ENCODE data around the gene DCAF4L1. TPM values are rescaled to one million over a fixed set of nuclear protein-coding genes. Genes with fewer than 3 reads are reported as not detected.

Gene DCAF4L1, protein sequence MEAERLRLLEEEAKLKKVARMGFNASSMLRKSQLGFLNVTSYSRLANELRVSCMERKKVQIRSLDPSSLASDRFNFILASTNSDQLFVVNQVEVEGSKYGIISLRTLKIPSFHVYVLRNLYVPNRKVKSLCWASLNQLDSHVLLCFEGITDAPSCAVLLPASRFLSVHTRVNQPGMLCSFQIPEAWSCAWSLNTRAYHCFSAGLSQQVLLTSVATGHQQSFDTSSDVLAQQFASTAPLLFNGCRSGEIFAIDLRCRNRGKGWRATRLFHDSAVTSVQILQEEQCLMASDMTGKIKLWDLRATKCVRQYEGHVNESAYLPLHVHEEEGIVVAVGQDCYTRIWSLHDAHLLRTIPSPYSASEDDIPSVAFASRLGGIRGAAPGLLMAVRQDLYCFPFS
- 0.11 and 0.18 TPM in 2 replicates for total RNA-seq

DNA sequence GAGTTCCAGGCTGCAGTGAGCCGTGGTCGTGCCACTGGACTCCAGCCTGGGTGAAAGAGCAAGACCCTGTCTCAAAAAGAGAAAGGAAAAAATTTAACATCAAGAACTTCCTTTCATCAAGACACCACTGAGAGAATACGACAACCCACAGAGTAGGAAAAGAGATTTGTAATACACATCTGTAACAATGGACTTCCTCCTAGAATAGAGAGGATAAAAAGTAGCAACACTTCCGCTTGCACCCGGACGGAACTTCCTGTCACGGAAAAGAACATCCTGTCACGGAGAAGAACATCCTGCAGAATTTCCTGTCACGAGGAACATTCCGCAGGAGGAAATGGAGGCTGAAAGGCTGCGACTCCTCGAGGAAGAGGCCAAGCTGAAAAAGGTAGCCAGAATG is at the start of gene DCAF4L1:
TSS of gene DCAF4L1 (plus strand) at position 301 of the 400 bp plus-strand sequence. CDS start at position 338, 37 bp downstream.
- Mint-ChIP-seq H3K36me3 (ENCODE audit: low read depth) (no peaks in the 10 kb centered on the region), H3K9me3 (no peaks in the 10 kb centered on the region), H3K4me1 (ENCODE audit: low read depth) (peaks cover 5% of the 10 kb centered on the region), H3K27me3 (ENCODE audit: low read depth) (no peaks in the 10 kb centered on the region), H3K4me3 (ENCODE audit: low read depth) (no peak within 1 kb of the TSS), H3K27ac (no peak within 1 kb of the TSS)
- no peak for DNase-seq (ENCODE audit: low spot score)
- intact Hi-C loops (cut with micrococcal nuclease): no loop called here

DNA sequence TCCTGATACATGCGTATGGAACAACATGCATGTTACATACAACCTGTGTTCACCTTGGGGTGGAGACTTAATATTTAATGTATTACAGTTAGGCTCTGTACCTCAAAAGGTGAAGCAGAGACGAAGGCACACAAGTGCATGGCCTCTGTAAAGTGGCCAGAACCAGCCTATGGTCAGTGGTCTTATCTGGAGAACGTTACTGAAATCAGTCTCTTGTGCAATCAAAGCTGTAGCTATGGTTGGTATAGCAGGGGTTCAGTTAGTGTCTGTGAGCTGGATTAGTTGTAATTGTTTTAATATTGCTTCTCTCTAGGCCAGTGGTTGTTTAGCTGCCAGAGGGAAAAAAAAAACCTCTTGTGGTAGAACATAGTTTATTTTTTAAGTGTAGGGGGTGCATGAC is 48.6 kb upstream of the DCAF4L1 start:
- intact Hi-C loops (cut with micrococcal nuclease): no loop called here
- Mint-ChIP-seq H3K27me3 (ENCODE audit: low read depth) (peaks cover 9% of the 10 kb centered on the region), H3K9me3 (peaks cover 6% of the 10 kb centered on the region), H3K4me3 (ENCODE audit: low read depth) (no peak overlapping the region), H3K27ac (no peak overlapping the region), H3K4me1 (ENCODE audit: low read depth) (peaks cover 32% of the 10 kb centered on the region), H3K36me3 (ENCODE audit: low read depth) (peaks cover 20% of the 10 kb centered on the region)
- no peak for DNase-seq (ENCODE audit: low spot score)

DNA sequence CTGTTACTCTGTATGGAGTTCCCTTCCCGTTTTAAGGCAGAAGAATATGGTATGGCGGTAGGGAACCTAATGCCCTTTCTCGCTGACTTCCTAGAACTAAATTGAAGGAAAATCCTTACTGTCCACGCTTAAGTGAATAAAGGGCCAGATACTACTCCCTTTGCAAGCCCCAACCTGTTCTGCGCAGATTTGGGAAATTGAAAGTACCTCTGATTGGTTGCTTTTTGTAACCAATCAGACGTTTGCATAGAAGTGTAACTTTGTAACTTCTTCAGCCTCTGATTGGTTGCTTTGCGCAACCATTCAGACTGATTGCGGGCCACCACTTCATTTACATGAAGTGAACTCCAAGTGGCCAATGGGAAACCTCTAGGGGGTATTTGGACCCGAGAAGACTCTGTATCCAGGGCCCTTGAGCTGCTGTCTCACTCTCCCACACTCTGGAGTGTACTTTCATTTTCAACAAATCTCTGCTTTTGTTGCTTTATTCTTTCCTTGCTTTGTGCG is 47.5 kb upstream of the DCAF4L1 start:
- no peak overlapping the region for H3K27ac Mint-ChIP-seq
- peak overlapping the region; percentile 98 for H3K4me3 Mint-ChIP-seq (ENCODE audit: low read depth)
- DNase-seq (ENCODE audit: low spot score): no peak
- H3K36me3 Mint-ChIP-seq (ENCODE audit: low read depth): peaks cover 29% of the 10 kb centered on the region
- peaks cover 6% of the 10 kb centered on the region for H3K9me3 Mint-ChIP-seq
- intact Hi-C loops (cut with micrococcal nuclease): no loop called here
- H3K27me3 Mint-ChIP-seq (ENCODE audit: low read depth): peaks cover 3% of the 10 kb centered on the region
- peaks cover 37% of the 10 kb centered on the region for H3K4me1 Mint-ChIP-seq (ENCODE audit: low read depth)

DNA sequence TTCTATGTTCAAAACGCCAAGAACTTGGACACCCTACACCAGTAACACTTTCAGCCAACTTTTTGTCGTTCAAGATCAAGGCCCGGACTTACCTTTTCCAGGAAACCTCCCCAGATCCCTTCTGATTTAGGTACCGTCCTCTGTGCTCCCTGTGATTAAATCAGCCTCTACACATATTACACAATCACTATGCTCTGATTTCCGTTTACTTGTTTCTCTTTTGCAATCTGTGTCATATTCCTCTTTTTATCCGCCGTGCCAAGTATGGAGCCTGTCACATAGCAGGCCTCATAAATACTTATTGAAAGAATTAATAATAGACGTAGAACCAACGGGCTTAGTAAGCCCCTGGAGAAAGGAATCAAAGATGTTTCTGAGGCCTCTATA is 47.0 kb upstream of the DCAF4L1 start:
- Mint-ChIP-seq H3K27ac (peak overlapping the region; percentile 93), H3K4me1 (ENCODE audit: low read depth) (peaks cover 39% of the 10 kb centered on the region), H3K4me3 (ENCODE audit: low read depth) (peak overlapping the region; percentile 98), H3K27me3 (ENCODE audit: low read depth) (peaks cover under 1% of the 10 kb centered on the region), H3K36me3 (ENCODE audit: low read depth) (peaks cover 34% of the 10 kb centered on the region), H3K9me3 (peaks cover 6% of the 10 kb centered on the region)
- intact Hi-C loops (cut with micrococcal nuclease): no loop called here
- no peak for DNase-seq (ENCODE audit: low spot score)

DNA sequence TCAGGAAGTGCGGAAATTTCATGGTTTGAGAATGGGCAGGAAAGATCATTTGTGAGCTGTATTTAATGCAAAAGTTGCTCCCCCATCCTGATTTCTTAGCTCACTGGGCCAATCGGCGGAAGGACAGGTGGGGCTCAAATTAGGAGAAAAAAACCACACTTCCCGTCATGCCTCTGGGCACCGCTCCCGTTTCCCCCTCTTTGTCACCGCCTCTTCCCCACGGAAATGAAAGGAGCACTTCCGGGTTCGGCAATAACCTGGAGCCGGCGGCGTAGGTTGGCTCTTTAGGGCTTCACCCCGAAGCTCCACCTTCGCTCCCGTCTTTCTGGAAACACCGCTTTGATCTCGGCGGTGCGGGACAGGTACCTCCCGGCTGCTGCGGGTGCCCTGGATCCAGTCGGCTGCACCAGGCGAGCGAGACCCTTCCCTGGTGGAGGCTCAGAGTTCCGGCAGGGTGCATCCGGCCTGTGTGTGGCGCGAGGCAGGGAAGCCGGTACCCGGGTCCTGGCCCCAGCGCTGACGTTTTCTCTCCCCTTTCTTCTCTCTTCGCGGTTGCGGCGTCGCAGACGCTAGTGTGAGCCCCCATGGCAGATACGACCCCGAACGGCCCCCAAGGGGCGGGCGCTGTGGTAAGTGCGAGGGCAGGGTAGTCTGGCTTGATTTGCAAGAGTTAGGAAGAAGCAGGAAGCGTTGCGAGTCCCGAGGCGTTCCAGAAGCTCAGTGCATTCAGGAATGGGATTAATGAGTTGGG is 46.5 kb upstream of the DCAF4L1 start, which contains the start of gene TMEM33:
TSS of gene TMEM33 (plus strand) at position 529 of the 751 bp plus-strand sequence. CDS start at position 585, 56 bp downstream.
- Mint-ChIP-seq H3K27ac (peak within 1 kb of the TSS; percentile 93), H3K36me3 (ENCODE audit: low read depth) (peaks cover 40% of the 10 kb centered on the region), H3K9me3 (peaks cover 6% of the 10 kb centered on the region), H3K27me3 (ENCODE audit: low read depth) (no peaks in the 10 kb centered on the region), H3K4me1 (ENCODE audit: low read depth) (peaks cover 42% of the 10 kb centered on the region), H3K4me3 (ENCODE audit: low read depth) (peak within 1 kb of the TSS; percentile 98)
- intact Hi-C loops (cut with micrococcal nuclease): loop anchor here (1.0 kb wide), 1 partner anchor 55 kb away; the partner anchor contains the start of gene SLC30A9
- peak; percentile 65 for DNase-seq (ENCODE audit: low spot score)

DNA sequence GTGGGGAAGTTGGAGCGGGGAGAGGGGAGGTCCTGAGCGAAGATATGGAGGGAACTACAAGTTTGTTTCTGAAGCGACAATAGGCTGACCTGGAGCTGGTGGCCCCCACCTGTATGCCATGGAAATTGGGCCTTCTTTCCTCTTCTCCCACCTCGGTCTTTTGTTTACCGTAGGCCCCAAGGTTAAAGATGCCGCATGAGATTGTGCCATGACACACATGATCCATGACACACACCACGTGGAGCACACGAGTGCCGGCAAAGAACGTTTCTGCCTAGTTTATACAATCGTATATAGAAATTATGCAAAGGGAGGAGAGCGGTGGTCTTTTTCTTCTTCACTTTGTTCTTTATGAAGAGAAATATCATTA is 45.9 kb upstream of the DCAF4L1 start:
- Mint-ChIP-seq H3K9me3 (peaks cover 6% of the 10 kb centered on the region), H3K4me1 (ENCODE audit: low read depth) (peaks cover 42% of the 10 kb centered on the region), H3K27me3 (ENCODE audit: low read depth) (no peaks in the 10 kb centered on the region), H3K4me3 (ENCODE audit: low read depth) (peak overlapping the region; percentile 98), H3K27ac (peak overlapping the region; percentile 93), H3K36me3 (ENCODE audit: low read depth) (peaks cover 42% of the 10 kb centered on the region)
- DNase-seq (ENCODE audit: low spot score): no peak
- intact Hi-C loops (cut with micrococcal nuclease): loop anchor here (1.0 kb wide), 1 partner anchor 55 kb away; the partner anchor contains the start of gene SLC30A9

DNA sequence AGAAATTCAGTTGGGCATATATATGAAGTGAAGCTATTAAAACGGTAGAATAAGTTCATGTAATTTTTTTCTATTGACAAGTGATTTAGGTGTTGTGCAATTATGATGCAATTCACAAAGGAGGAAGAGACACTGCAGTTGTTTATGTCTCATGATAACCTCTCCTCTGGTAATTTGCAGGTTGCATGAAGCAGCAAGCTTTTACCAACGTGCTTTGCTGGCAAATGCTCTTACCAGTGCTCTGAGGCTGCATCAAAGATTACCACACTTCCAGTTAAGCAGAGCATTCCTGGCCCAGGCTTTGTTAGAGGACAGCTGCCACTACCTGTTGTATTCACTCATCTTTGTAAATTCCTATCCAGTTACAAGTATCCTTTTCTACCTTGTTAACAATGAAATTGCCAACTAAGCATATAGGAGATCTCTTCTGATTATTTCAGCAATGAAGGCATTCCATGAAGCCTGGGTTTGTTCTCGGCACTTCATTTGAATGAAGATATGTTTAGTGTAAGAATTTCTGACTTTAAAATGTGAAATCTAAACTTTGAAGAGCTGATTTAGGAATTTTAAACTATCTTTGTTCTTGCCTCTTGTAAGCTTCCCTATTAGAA is 42.4 kb upstream of the DCAF4L1 start:
- Mint-ChIP-seq H3K4me3 (ENCODE audit: low read depth) (no peak overlapping the region), H3K4me1 (ENCODE audit: low read depth) (peaks cover 40% of the 10 kb centered on the region), H3K27me3 (ENCODE audit: low read depth) (no peaks in the 10 kb centered on the region), H3K9me3 (peaks cover 6% of the 10 kb centered on the region), H3K27ac (no peak overlapping the region), H3K36me3 (ENCODE audit: low read depth) (peaks cover 67% of the 10 kb centered on the region)
- DNase-seq (ENCODE audit: low spot score): no peak
- intact Hi-C loops (cut with micrococcal nuclease): no loop called here

DNA sequence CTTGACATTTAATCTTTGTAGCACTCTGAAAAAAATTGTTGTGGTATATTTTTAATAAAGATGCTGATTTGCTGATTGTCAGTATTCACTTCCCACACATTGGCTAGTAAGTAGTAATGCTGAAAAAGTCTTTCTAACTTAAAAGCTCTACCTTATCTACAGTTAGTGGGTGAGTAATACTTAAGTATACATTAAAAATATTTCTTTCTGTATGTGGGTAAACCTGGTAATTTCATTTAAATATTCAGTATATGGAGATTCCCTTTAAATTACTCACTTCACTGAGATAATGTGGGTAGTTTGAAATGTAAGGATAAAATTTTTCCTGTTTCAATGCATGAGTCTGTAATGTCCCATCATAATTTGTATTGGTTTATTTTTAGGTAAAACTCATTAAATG is 40.7 kb upstream of the DCAF4L1 start:
- H3K4me1 Mint-ChIP-seq (ENCODE audit: low read depth): peaks cover 30% of the 10 kb centered on the region
- no peak overlapping the region for H3K4me3 Mint-ChIP-seq (ENCODE audit: low read depth)
- no peaks in the 10 kb centered on the region for H3K27me3 Mint-ChIP-seq (ENCODE audit: low read depth)
- no peak overlapping the region for H3K27ac Mint-ChIP-seq
- H3K36me3 Mint-ChIP-seq (ENCODE audit: low read depth): peaks cover 70% of the 10 kb centered on the region
- no peak for DNase-seq (ENCODE audit: low spot score)
- intact Hi-C loops (cut with micrococcal nuclease): no loop called here
- H3K9me3 Mint-ChIP-seq: no peaks in the 10 kb centered on the region

DNA sequence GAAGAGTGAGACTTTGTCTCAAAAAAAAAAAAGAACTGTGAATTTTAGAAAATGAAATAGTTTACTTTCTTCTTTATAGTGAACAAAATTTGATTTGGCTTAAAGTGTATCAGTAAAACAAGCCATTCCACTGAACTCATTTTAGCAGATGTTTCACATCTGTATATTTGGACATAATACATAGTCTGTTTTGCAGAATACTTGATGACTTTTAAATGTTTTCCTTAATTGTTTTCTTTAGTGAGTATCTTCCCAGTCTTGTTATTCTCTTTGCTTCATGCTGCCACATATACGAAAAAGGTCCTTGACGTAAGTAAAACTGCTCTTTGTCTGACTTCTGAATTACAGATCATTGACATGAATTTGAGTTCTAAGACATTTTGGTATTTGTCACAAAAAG is 38.0 kb upstream of the DCAF4L1 start:
- peaks cover 66% of the 10 kb centered on the region for H3K36me3 Mint-ChIP-seq (ENCODE audit: low read depth)
- no peaks in the 10 kb centered on the region for H3K27me3 Mint-ChIP-seq (ENCODE audit: low read depth)
- no peaks in the 10 kb centered on the region for H3K9me3 Mint-ChIP-seq
- H3K4me1 Mint-ChIP-seq (ENCODE audit: low read depth): peaks cover 18% of the 10 kb centered on the region
- intact Hi-C loops (cut with micrococcal nuclease): no loop called here
- DNase-seq (ENCODE audit: low spot score): no peak
- no peak overlapping the region for H3K4me3 Mint-ChIP-seq (ENCODE audit: low read depth)
- no peak overlapping the region for H3K27ac Mint-ChIP-seq

DNA sequence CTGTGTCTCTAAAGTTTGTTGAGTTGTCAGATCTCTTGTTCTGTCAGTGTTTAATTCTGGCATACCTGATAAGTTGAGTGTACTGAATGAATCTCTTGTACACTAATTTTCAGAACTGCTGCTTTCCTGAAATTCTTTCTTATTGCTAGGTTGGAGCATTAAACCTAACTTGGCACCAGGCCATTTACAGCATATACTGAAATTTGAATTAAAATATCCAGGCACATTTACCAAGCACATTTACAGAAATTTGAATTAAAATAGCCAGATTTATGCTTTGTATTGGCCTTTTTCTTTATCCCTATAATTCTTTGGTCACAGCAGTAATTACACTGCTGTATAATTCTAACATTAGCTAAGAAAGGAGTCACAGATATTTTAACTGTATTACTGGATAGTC is 37.5 kb upstream of the DCAF4L1 start:
- peaks cover 66% of the 10 kb centered on the region for H3K36me3 Mint-ChIP-seq (ENCODE audit: low read depth)
- no peaks in the 10 kb centered on the region for H3K9me3 Mint-ChIP-seq
- H3K4me3 Mint-ChIP-seq (ENCODE audit: low read depth): no peak overlapping the region
- no peak overlapping the region for H3K27ac Mint-ChIP-seq
- intact Hi-C loops (cut with micrococcal nuclease): no loop called here
- no peaks in the 10 kb centered on the region for H3K27me3 Mint-ChIP-seq (ENCODE audit: low read depth)
- H3K4me1 Mint-ChIP-seq (ENCODE audit: low read depth): peaks cover 18% of the 10 kb centered on the region
- DNase-seq (ENCODE audit: low spot score): no peak

DNA sequence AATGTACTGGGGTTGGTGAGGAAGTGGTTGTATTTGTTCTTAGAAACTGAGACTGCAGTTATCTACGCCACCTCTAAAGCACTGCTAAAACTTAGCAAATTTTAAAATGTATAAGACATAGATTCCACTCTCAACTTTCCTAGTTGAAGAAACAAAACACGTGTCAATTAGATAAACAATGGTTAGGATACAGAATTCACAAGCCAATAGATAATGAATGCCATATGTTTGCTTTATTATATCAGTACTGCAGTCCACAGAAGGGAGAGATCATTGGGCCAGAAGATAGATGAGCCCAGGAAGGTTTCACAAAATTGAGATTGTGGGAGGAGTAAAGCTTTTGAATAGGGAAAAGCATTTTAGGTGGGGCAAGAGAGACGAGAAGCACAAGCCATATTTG is 32.0 kb upstream of the DCAF4L1 start:
- no peaks in the 10 kb centered on the region for H3K27me3 Mint-ChIP-seq (ENCODE audit: low read depth)
- H3K9me3 Mint-ChIP-seq: no peaks in the 10 kb centered on the region
- no peak for DNase-seq (ENCODE audit: low spot score)
- peaks cover 73% of the 10 kb centered on the region for H3K36me3 Mint-ChIP-seq (ENCODE audit: low read depth)
- H3K4me1 Mint-ChIP-seq (ENCODE audit: low read depth): peaks cover 20% of the 10 kb centered on the region
- intact Hi-C loops (cut with micrococcal nuclease): no loop called here
- peak overlapping the region; percentile 14 for H3K27ac Mint-ChIP-seq
- no peak overlapping the region for H3K4me3 Mint-ChIP-seq (ENCODE audit: low read depth)

DNA sequence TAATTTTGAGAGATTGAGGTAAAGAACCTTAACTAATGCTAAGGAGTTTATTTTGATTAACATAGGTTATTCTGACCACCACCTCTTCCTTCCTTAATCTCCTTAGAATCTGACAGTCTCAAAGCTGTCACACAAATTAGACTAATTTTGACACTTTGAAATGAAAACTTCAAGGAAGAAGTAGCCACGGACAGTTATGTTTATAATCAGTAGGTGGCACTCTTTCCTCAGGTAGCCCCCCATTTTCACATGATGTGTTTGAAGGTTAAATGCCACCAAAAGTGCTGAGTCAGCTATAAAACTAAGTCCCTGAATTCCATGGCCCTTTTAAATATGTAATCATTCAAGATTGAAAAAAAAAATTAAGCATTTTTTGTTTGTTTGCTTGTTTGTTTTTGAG is 23.9 kb upstream of the DCAF4L1 start:
- intact Hi-C loops (cut with micrococcal nuclease): no loop called here
- Mint-ChIP-seq H3K4me1 (ENCODE audit: low read depth) (no peaks in the 10 kb centered on the region), H3K27ac (no peak overlapping the region), H3K9me3 (no peaks in the 10 kb centered on the region), H3K36me3 (ENCODE audit: low read depth) (peaks cover 19% of the 10 kb centered on the region), H3K27me3 (ENCODE audit: low read depth) (no peaks in the 10 kb centered on the region), H3K4me3 (ENCODE audit: low read depth) (no peak overlapping the region)
- no peak for DNase-seq (ENCODE audit: low spot score)

Measured in activated T-helper 2 cell treated with anti-CD3 and anti-CD28 coated beads, Interferon-gamma antibody, Interleukin-2, Interleukin-4, amounts not matched to agents 10 μg/mL and 5 μg/mL and 100 μg/mL, durations not matched to agents 14 hours and 24 hours and 36 hours (primary cell).